Neural progenitor cell (in vitro differentiated cells): ENCODE measurements around the gene COL11A1. TPM values are rescaled to one million over a fixed set of nuclear protein-coding genes. Genes with fewer than 3 reads are reported as not detected.

Experiments used
- DNase-seq: peaks from one replicate; pipeline ENCODE4 v3.0.0-alpha.2; 2016; ENCODE audit warnings: low spot score
- H2AFZ ChIP-seq: fragments of 200-600 bp; sonication (generic); replicated peaks from 2 replicates; pipeline ENCODE4 v1.6.1; 2016; ENCODE audit warnings: antibody characterized with exemption
- H3F3A ChIP-seq: fragments of 200-600 bp; sonication (generic); 2 replicates; pipeline ENCODE4 v1.6.1; 2016; ENCODE audit warnings: antibody characterized with exemption, low read depth
- H3K27ac ChIP-seq: fragments of 200-600 bp; sonication (generic); 2 replicates; pipeline ENCODE4 v1.5.1; 2016; ENCODE audit warnings: mild to moderate bottlenecking
- H3K27me3 ChIP-seq: fragments of 200-600 bp; sonication (generic); 2 replicates; pipeline ENCODE4 v1.6.1; 2016; ENCODE audit warnings: mild to moderate bottlenecking, moderate library complexity
- H3K36me3 ChIP-seq: fragments of 200-600 bp; sonication (generic); 2 replicates; pipeline ENCODE4 v1.5.1; 2016
- H3K4me1 ChIP-seq: fragments of 200-600 bp; sonication (generic); 2 replicates; pipeline ENCODE4 v1.6.1; 2016; ENCODE audit warnings: mixed run types
- H3K4me2 ChIP-seq: fragments of 200-600 bp; sonication (generic); 2 replicates; pipeline ENCODE4 v1.6.1; 2016
- H3K4me3 ChIP-seq: fragments of 200-600 bp; sonication (generic); 2 replicates; pipeline ENCODE4 v1.5.1; 2016
- H3K79me2 ChIP-seq: fragments of 200-600 bp; sonication (generic); 2 replicates; pipeline ENCODE4 v1.6.1; 2016; ENCODE audit warnings: low read depth
- H3K9ac ChIP-seq: fragments of 200-600 bp; sonication (generic); 2 replicates; pipeline ENCODE4 v1.6.1; 2016
- H3K9me3 ChIP-seq: fragments of 200-600 bp; sonication (generic); 2 replicates; pipeline ENCODE4 v1.5.1; 2016; ENCODE audit warnings: low read depth
- H4K20me1 ChIP-seq: fragments of 200-600 bp; sonication (generic); 2 replicates; pipeline ENCODE4 v1.6.1; 2016; ENCODE audit warnings: low read depth
- H3K27ac Mint-ChIP-seq: 3 replicates; pipeline ENCODE4 v1.8.0; 2021; ENCODE audit warnings: mixed read lengths
- H3K27me3 Mint-ChIP-seq: 2 replicates; pipeline ENCODE4 v1.8.0; 2022; ENCODE audit warnings: low read depth, mild to moderate bottlenecking, inconsistent platforms, moderate library complexity, mixed read lengths; ENCODE audit not compliant: insufficient read depth
- H3K36me3 Mint-ChIP-seq: 3 replicates; pipeline ENCODE4 v1.8.0; 2021; ENCODE audit warnings: mixed read lengths
- H3K4me1 Mint-ChIP-seq: 3 replicates; pipeline ENCODE4 v1.8.0; 2021; ENCODE audit warnings: mixed read lengths
- H3K4me3 Mint-ChIP-seq: 3 replicates; pipeline ENCODE4 v1.8.0; 2021; ENCODE audit warnings: mild to moderate bottlenecking, moderate library complexity, mixed read lengths
- H3K9me3 Mint-ChIP-seq: 3 replicates; pipeline ENCODE4 v1.8.0; 2020; ENCODE audit warnings: mixed read lengths
- EZH2 ChIP-seq: fragments of 200-600 bp; sonication (generic); IDR thresholded peaks from 2 replicates; pipeline ENCODE4 v1.6.1; 2017; ENCODE audit warnings: antibody characterized with exemption, mild to moderate bottlenecking, moderate library complexity
- EZH2phosphoT487 ChIP-seq: fragments of 200-600 bp; sonication (generic); IDR thresholded peaks from 2 replicates; pipeline ENCODE4 v1.6.1; 2017; ENCODE audit warnings: antibody characterized with exemption
- total RNA-seq: library from RNA; depleted of rRNA; stranded (reverse); fragments of >200 nt; gene quantifications from 2 replicates; pipeline ENCODE4 v1.2.3, GENCODE V29; 2015; ENCODE audit warnings: low replicate concordance
- TF ChIP-seq, protein P1 (sequence below): fragments of 200-600 bp; sonication (generic); IDR thresholded peaks from 2 replicates; pipeline ENCODE4 v1.5.1; 2017; ENCODE audit warnings: antibody characterized with exemption, mild to moderate bottlenecking

The COL11A1 gene
- total RNA-seq, 1 donor from 2014 or later, result 78.9 TPM

DNA sequence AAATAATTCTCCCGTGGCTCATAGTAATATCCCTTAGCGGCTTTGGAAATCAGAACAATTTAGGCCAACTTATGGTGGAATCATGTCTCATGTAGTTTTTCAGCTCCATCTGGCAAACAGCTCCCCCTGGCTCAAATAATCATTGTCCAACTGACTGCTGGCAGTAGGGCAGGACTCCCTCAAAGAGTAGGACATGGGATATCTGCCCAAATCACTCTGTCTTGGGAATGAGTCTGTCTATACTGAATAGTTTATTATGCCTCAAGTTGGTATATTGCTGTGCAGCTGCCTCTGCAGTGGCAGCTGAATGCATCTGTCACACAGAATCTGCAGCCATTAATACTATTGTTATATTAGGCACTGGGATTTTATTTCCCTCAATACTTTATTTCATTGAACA lies 255.7 kb downstream of the COL11A1 start:
- H4K20me1 ChIP-seq, result no peaks in the 10 kb centered on the region
- no peak overlapping the region for H3K27ac ChIP-seq
- no peak overlapping the region for H3K4me3 ChIP-seq
- H3F3A ChIP-seq, result no peaks in the 10 kb centered on the region
- Mint-ChIP-seq H3K4me3 (no peak overlapping the region), H3K4me1 (no peaks in the 10 kb centered on the region), H3K27me3 (no peaks in the 10 kb centered on the region), H3K27ac (no peak overlapping the region), H3K9me3 (peaks cover 6% of the 10 kb centered on the region), H3K36me3 (no peaks in the 10 kb centered on the region)
- no peaks in the 10 kb centered on the region for H3K79me2 ChIP-seq
- H3K4me2 ChIP-seq, result no peak overlapping the region
- no peaks in the 10 kb centered on the region for H3K9me3 ChIP-seq
- TF ChIP-seq EZH2phosphoT487 (no peak), EZH2 (no peak)
- TF ChIP-seq, protein P1, sequence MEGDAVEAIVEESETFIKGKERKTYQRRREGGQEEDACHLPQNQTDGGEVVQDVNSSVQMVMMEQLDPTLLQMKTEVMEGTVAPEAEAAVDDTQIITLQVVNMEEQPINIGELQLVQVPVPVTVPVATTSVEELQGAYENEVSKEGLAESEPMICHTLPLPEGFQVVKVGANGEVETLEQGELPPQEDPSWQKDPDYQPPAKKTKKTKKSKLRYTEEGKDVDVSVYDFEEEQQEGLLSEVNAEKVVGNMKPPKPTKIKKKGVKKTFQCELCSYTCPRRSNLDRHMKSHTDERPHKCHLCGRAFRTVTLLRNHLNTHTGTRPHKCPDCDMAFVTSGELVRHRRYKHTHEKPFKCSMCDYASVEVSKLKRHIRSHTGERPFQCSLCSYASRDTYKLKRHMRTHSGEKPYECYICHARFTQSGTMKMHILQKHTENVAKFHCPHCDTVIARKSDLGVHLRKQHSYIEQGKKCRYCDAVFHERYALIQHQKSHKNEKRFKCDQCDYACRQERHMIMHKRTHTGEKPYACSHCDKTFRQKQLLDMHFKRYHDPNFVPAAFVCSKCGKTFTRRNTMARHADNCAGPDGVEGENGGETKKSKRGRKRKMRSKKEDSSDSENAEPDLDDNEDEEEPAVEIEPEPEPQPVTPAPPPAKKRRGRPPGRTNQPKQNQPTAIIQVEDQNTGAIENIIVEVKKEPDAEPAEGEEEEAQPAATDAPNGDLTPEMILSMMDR, result peak; percentile 17
- no peaks in the 10 kb centered on the region for H3K27me3 ChIP-seq
- no peaks in the 10 kb centered on the region for H3K36me3 ChIP-seq
- peak overlapping the region; percentile 27 for H2AFZ ChIP-seq
- H3K9ac ChIP-seq, result no peak overlapping the region
- H3K4me1 ChIP-seq, result no peaks in the 10 kb centered on the region
- peak; percentile 4 for DNase-seq

DNA sequence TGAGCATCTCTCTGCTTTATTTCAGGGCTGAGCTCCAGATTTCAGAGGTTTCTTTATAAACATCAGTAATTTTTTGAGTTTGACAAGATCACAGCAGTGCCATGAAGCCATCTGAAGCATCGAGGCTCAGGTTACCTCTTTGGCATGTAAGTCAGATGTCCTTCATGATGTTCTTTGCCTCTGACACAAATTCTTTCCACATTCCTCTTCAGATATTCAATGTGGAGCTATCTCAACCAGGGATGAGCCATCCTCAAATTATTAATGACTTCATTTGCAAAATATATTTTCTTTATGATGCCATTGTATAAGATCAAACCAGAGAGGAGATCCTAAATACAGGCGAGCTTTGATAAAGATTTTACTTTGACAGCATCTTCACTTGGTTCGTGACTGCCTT lies 256.7 kb downstream of the COL11A1 start:
- Histone ChIP-seq H3K27me3 (no peaks in the 10 kb centered on the region), H2AFZ (no peak overlapping the region), H3K27ac (no peak overlapping the region), H3K4me2 (no peak overlapping the region), H3F3A (no peaks in the 10 kb centered on the region), H3K79me2 (no peaks in the 10 kb centered on the region), H4K20me1 (no peaks in the 10 kb centered on the region), H3K36me3 (no peaks in the 10 kb centered on the region), H3K4me3 (no peak overlapping the region), H3K4me1 (no peaks in the 10 kb centered on the region), H3K9ac (no peak overlapping the region), H3K9me3 (no peaks in the 10 kb centered on the region)
- Mint-ChIP-seq H3K27ac (no peak overlapping the region), H3K36me3 (no peaks in the 10 kb centered on the region), H3K4me3 (no peak overlapping the region), H3K27me3 (no peaks in the 10 kb centered on the region), H3K9me3 (peaks cover 6% of the 10 kb centered on the region), H3K4me1 (no peaks in the 10 kb centered on the region)
- no peak for DNase-seq
- TF ChIP-seq EZH2phosphoT487, result no peak
- TF ChIP-seq, protein P1, result no peak
- TF ChIP-seq EZH2, result no peak

DNA sequence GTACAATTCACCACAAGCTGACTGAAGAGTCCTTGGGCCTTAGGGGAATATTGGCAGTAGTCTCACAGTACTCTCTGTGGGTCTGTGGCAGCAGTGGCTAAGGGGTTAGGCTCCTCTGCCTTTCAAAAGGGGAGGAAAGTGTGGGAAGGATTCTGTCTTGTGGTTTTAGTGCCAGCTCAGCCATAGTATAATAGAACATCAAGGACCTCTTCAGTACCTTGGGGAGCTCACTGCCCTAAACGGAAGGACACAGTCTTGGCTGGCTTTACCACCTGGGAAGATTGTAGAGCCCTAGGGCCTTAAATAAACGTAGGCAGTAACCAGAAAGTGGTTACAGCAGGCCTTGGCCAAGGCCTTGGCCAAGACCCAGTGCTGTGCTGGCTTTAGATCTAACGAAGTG lies 265.7 kb downstream of the COL11A1 start:
- Mint-ChIP-seq H3K9me3 (no peaks in the 10 kb centered on the region), H3K27me3 (no peaks in the 10 kb centered on the region), H3K4me1 (no peaks in the 10 kb centered on the region), H3K36me3 (no peaks in the 10 kb centered on the region), H3K27ac (no peak overlapping the region), H3K4me3 (no peak overlapping the region)
- no peak overlapping the region for H3K4me3 ChIP-seq
- DNase-seq, result no peak
- H3K27me3 ChIP-seq, result no peaks in the 10 kb centered on the region
- no peaks in the 10 kb centered on the region for H3K79me2 ChIP-seq
- no peaks in the 10 kb centered on the region for H3K4me1 ChIP-seq
- H3K9ac ChIP-seq, result no peak overlapping the region
- no peak overlapping the region for H3K4me2 ChIP-seq
- H3F3A ChIP-seq, result no peaks in the 10 kb centered on the region
- no peak overlapping the region for H2AFZ ChIP-seq
- H3K27ac ChIP-seq, result no peak overlapping the region
- H3K36me3 ChIP-seq, result no peaks in the 10 kb centered on the region
- H4K20me1 ChIP-seq, result no peaks in the 10 kb centered on the region
- no peaks in the 10 kb centered on the region for H3K9me3 ChIP-seq
- TF ChIP-seq EZH2phosphoT487 (no peak), EZH2 (no peak)
- TF ChIP-seq, protein P1, result no peak
